PC-9 (cell line): Measurements from ENCODE around the gene GMPS. TPM values are rescaled to one million over a fixed set of nuclear protein-coding genes. Genes with fewer than 3 reads are reported as not detected.

Source experiments
- BruUV-seq: library from RNA; stranded (reverse); fragments of 400-500 nt; replicated peaks from 2 replicates; lab custom pipeline; 2021; lab: Mats Ljungman, UMichigan
- CTCF ChIA-PET: fragments of 300-600 bp; sonication (Branson Sonifier 250); formaldehyde crosslinking; loops from one replicate; lab custom pipeline; 2022; ENCODE audit warnings: antibody characterized with exemption; lab: Charles Lee
- POLR2A ChIA-PET: fragments of 300-600 bp; sonication (Branson Sonifier 250); formaldehyde crosslinking; loops from one replicate; lab custom pipeline; 2022; ENCODE audit warnings: antibody characterized with exemption; ENCODE audit not compliant: unreplicated experiment; lab: Charles Lee
- DNase-seq, 2 experiments: peaks; one replicate each; pipeline versions ENCODE4 v3.0.0 to v3.0.0-alpha.2; 2015 to 2022; ENCODE audit warnings: mixed read lengths in 1 of 2
- H2AFZ ChIP-seq: fragments of 200-600 bp; sonication (generic); 2 replicates; pipeline ENCODE4 v1.8.1; 2017; ENCODE audit warnings: antibody characterized with exemption
- H3F3A ChIP-seq: fragments of 200-600 bp; sonication (generic); 2 replicates; pipeline ENCODE4 v1.8.1; 2017; ENCODE audit warnings: antibody characterized with exemption, mild to moderate bottlenecking, low read depth; ENCODE audit not compliant: insufficient read depth
- H3K27ac ChIP-seq: fragments of 200-600 bp; sonication (generic); 2 replicates; pipeline ENCODE4 v1.6.1; 2016; ENCODE audit warnings: mixed run types
- H3K27me3 ChIP-seq: fragments of 200-600 bp; sonication (generic); 2 replicates; pipeline ENCODE4 v1.6.1; 2016; ENCODE audit warnings: low read depth, mixed run types; ENCODE audit not compliant: insufficient read depth
- H3K36me3 ChIP-seq: fragments of 200-600 bp; sonication (generic); 2 replicates; pipeline ENCODE4 v1.6.1; 2016; ENCODE audit warnings: low read depth, mixed run types
- H3K4me1 ChIP-seq: fragments of 200-600 bp; sonication (generic); replicated peaks from 2 replicates; pipeline ENCODE4 v1.6.1; 2016; ENCODE audit warnings: mixed run types; ENCODE audit not compliant: insufficient read depth
- H3K4me2 ChIP-seq: fragments of 200-600 bp; sonication (generic); 2 replicates; pipeline ENCODE4 v1.6.1; 2017; ENCODE audit warnings: mixed run types
- H3K4me3 ChIP-seq: fragments of 200-600 bp; sonication (generic); 2 replicates; pipeline ENCODE4 v1.6.1; 2016; ENCODE audit warnings: mixed run types
- H3K79me2 ChIP-seq: fragments of 200-600 bp; sonication (generic); 2 replicates; pipeline ENCODE4 v1.6.1; 2017; ENCODE audit warnings: low read depth, mixed run types
- H3K9me2 ChIP-seq: fragments of 200-600 bp; sonication (generic); 2 replicates; pipeline ENCODE4 v1.8.1; 2017; ENCODE audit warnings: mild to moderate bottlenecking; ENCODE audit not compliant: insufficient read depth
- H3K9me3 ChIP-seq: fragments of 200-600 bp; sonication (generic); 2 replicates; pipeline ENCODE4 v1.8.1; 2016; ENCODE audit warnings: low read depth; ENCODE audit not compliant: insufficient read depth
- H4K20me1 ChIP-seq: fragments of 200-600 bp; sonication (generic); 2 replicates; pipeline ENCODE4 v1.8.1; 2017; ENCODE audit not compliant: insufficient read depth
- CTCF ChIP-seq: fragments of 200-600 bp; sonication (generic); conservative IDR thresholded peaks from 2 replicates; pipeline ENCODE4 v1.6.1; 2017; ENCODE audit warnings: mixed run types, antibody characterized with exemption, mild to moderate bottlenecking, moderate library complexity
- EZH2 ChIP-seq: fragments of 200-600 bp; sonication (generic); IDR thresholded peaks from 2 replicates; pipeline ENCODE4 v1.8.0; 2017; ENCODE audit warnings: antibody characterized with exemption, low read depth
- intact Hi-C: fragments of 100-400 bp; cut with micrococcal nuclease; formaldehyde crosslinking; loops from one replicate; pipeline ENCODE4 v1.10.0; 2022; ENCODE audit not compliant: unreplicated experiment
- total RNA-seq: library from RNA; stranded (reverse); gene quantifications from 2 replicates; pipeline ENCODE4 v1.2.3, GENCODE V29; 2021

GMPS gene
- total RNA-seq, 1 experiment from 2014 or later, result 139 TPM

DNA sequence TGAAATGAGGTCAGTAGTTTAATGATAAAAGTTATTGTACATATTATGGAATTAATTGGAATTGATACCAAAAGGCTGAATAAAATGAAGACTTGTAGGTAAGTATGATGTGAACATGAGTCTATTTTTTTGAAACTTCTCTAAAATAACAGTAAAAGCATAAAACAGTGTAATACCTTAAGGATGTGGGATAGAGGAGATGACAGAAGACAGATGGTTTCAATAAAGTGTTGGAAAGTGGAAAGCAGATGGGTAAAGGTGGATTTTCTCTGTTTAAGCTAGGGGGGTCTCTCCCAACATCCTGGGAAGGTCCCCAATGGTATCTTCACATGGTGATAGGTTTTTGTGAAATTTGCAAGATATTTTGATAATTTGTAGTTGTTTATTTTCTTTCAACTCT is 41.6 kb downstream of the GMPS start:
- peaks cover 12% of the 10 kb centered on the region; the same call in 1 of the 2 replicates for H3F3A ChIP-seq
- no peaks in the 10 kb centered on the region for H3K9me3 ChIP-seq
- ChIA-PET POLR2A (no interaction called here), CTCF (interaction anchor here (0.5 kb wide), 1 partner anchor 160 kb away, joined by 3 read pairs; no protein-coding TSS in a partner anchor)
- H3K4me2 ChIP-seq, result no peak overlapping the region
- no peak overlapping the region for H3K27ac ChIP-seq
- intact Hi-C loops, result no loop called here
- no peaks in the 10 kb centered on the region for H3K27me3 ChIP-seq
- H3K79me2 ChIP-seq, result no peaks in the 10 kb centered on the region
- H2AFZ ChIP-seq, result no peak overlapping the region
- H3K4me3 ChIP-seq, result no peak overlapping the region
- no TSS peak for BruUV-seq
- TF ChIP-seq CTCF (no peak), EZH2 (no peak)
- H3K9me2 ChIP-seq, result no peaks in the 10 kb centered on the region
- H3K4me1 ChIP-seq, result no peaks in the 10 kb centered on the region
- H3K36me3 ChIP-seq, result peaks cover 50% of the 10 kb centered on the region
- DNase-seq, result no peak
- H4K20me1 ChIP-seq, result no peaks in the 10 kb centered on the region

DNA sequence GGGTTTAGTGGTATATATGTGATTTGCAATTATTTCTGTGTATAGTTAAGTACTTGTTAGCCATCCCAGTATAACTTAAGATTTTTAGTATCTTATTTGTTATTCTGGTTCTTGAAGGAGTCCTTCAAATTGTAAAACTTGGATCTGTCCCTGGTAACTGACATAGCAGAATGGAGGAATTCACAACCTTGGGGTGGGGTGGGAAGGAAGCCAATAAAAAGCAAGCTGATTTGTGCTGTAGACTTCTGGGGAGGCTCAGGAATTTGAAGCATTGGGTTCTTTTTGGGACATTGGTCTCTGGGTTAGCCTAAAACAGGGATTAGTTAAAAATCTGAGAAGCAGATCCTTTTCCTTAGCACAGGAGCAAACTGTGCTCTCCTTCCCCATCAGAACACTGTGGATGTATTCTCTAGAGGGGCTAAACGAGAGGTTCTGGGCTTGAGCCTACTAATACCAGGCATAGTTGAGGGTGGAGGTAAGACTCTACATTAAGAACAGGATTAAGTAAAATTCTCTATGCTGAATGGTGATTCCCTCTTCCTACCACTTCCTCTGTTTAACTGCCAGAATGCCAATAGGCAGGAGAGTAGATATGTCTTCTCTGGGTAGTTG is 42.2 kb downstream of the GMPS start:
- no peak overlapping the region for H2AFZ ChIP-seq
- H3F3A ChIP-seq, result peaks cover 12% of the 10 kb centered on the region; the same call in 1 of the 2 replicates
- BruUV-seq, result no TSS peak
- H3K4me3 ChIP-seq, result no peak overlapping the region
- DNase-seq, result no peak
- no peaks in the 10 kb centered on the region for H3K4me1 ChIP-seq
- ChIA-PET POLR2A (no interaction called here), CTCF (interaction anchor here (0.5 kb wide), 1 partner anchor 160 kb away, joined by 3 read pairs; no protein-coding TSS in a partner anchor)
- H3K9me3 ChIP-seq, result no peaks in the 10 kb centered on the region
- H3K79me2 ChIP-seq, result no peaks in the 10 kb centered on the region
- peaks cover 54% of the 10 kb centered on the region for H3K36me3 ChIP-seq
- 0 out of 2 replicates have a peak overlapping the region, but pooled peaks have one; percentile 1 for H3K27ac ChIP-seq
- intact Hi-C loops, result no loop called here
- H4K20me1 ChIP-seq, result no peaks in the 10 kb centered on the region
- no peak for TF ChIP-seq CTCF
- TF ChIP-seq EZH2, result no peak
- no peaks in the 10 kb centered on the region for H3K27me3 ChIP-seq
- H3K9me2 ChIP-seq, result no peaks in the 10 kb centered on the region
- H3K4me2 ChIP-seq, result no peak overlapping the region

GRCh38 chr3:155917781-155918180 is 47.3 kb downstream of the GMPS start:
- Histone ChIP-seq H2AFZ (no peak overlapping the region), H3K9me2 (no peaks in the 10 kb centered on the region), H3K36me3 (peaks cover 68% of the 10 kb centered on the region), H3K4me3 (no peak overlapping the region), H3K79me2 (no peaks in the 10 kb centered on the region), H3K4me1 (no peaks in the 10 kb centered on the region), H3K4me2 (no peak overlapping the region), H3K9me3 (no peaks in the 10 kb centered on the region), H3K27ac (no peak overlapping the region), H3F3A (peaks cover 8% of the 10 kb centered on the region; the same call in 1 of the 2 replicates), H4K20me1 (no peaks in the 10 kb centered on the region), H3K27me3 (no peaks in the 10 kb centered on the region)
- no peak for TF ChIP-seq EZH2
- no peak for TF ChIP-seq CTCF
- ChIA-PET POLR2A (no interaction called here), CTCF (no interaction called here)
- DNase-seq, result no peak
- intact Hi-C loops, result no loop called here
- no TSS peak for BruUV-seq
